GM19467 (cell line): ENCODE measurements around the gene CYLD.

Experiments
- ATAC-seq: cut with Tn5 transposase; IDR thresholded peaks from one replicate; pipeline ENCODE4 v1.9.1; 2021; ENCODE audit warnings: mild to moderate bottlenecking, moderate library complexity; ENCODE audit not compliant: unreplicated experiment

The CYLD gene

GRCh38 chr16:50776037-50776436 lies 34.2 kb downstream of the CYLD start:
- ATAC-seq = no peak

GRCh38 chr16:50778284-50779163 lies 36.6 kb downstream of the CYLD start:
- ATAC-seq = no peak

GRCh38 chr16:50781043-50781442 lies 39.2 kb downstream of the CYLD start:
- ATAC-seq = no peak

- ATAC-seq = no peak
Observed at GRCh38 chr16:50781518-50781917, 39.6 kb downstream of the CYLD start.

- no peak for ATAC-seq
Observed at GRCh38 chr16:50789757-50790156, 47.9 kb downstream of the CYLD start.

- ATAC-seq = no peak
Observed at GRCh38 chr16:50791522-50791921, 49.6 kb downstream of the CYLD start.

GRCh38 chr16:50796829-50797228 lies 54.9 kb downstream of the CYLD start:
- ATAC-seq = no peak

GRCh38 chr16:50797456-50797855 lies 55.6 kb downstream of the CYLD start:
- ATAC-seq = no peak

GRCh38 chr16:50800074-50800473 lies 58.2 kb downstream of the CYLD start:
- no peak for ATAC-seq

GRCh38 chr16:50801036-50801435 lies 59.1 kb downstream of the CYLD start:
- ATAC-seq = no peak

- ATAC-seq = no peak
Observed at GRCh38 chr16:50802000-50802399, 60.1 kb downstream of the CYLD start.

- ATAC-seq = no peak
Observed at GRCh38 chr16:50802961-50803360, 61.1 kb downstream of the CYLD start.

GRCh38 chr16:50804290-50804907 lies 62.5 kb downstream of the CYLD start:
- no peak for ATAC-seq

GRCh38 chr16:50806099-50807062 lies 64.5 kb downstream of the CYLD start:
- peak; percentile 91 for ATAC-seq

GRCh38 chr16:50808929-50809538 lies 67.1 kb downstream of the CYLD start:
- no peak for ATAC-seq

- ATAC-seq = no peak
Observed at GRCh38 chr16:50809561-50809960, 67.7 kb downstream of the CYLD start.

- ATAC-seq = no peak
Observed at GRCh38 chr16:50810241-50810965, 68.5 kb downstream of the CYLD start.

GRCh38 chr16:50812046-50812445 lies 70.2 kb downstream of the CYLD start:
- no peak for ATAC-seq

GRCh38 chr16:50812876-50813466 lies 71.1 kb downstream of the CYLD start:
- no peak for ATAC-seq

GRCh38 chr16:50814052-50814451 lies 72.2 kb downstream of the CYLD start:
- ATAC-seq = no peak
